Activated naive CD4-positive, alpha-beta T cell treated with anti-CD3 and anti-CD28 coated beads, Interleukin-2, amount 50 U/mL, for 24 hours (primary cell): ENCODE measurements around the gene HLA-F.

Experiments used
- H3K27ac Mint-ChIP-seq: one replicate; pipeline ENCODE4 v1.8.0; 2021; ENCODE audit warnings: mild to moderate bottlenecking, mixed read lengths
- H3K27me3 Mint-ChIP-seq: one replicate; pipeline ENCODE4 v1.8.0; 2021; ENCODE audit warnings: mixed read lengths
- H3K36me3 Mint-ChIP-seq: one replicate; pipeline ENCODE4 v1.8.0; 2021; ENCODE audit warnings: mixed read lengths
- H3K4me1 Mint-ChIP-seq: one replicate; pipeline ENCODE4 v1.8.0; 2021; ENCODE audit warnings: mixed read lengths
- H3K4me3 Mint-ChIP-seq: one replicate; pipeline ENCODE4 v1.8.0; 2021; ENCODE audit warnings: mild to moderate bottlenecking, mixed read lengths
- H3K9me3 Mint-ChIP-seq: one replicate; pipeline ENCODE4 v1.8.0; 2021; ENCODE audit warnings: mixed read lengths

Gene HLA-F

GRCh38 chr6:29708432-29709179, 14.6 kb upstream of the HLA-F start:
- no peaks in the 10 kb centered on the region for H3K36me3 Mint-ChIP-seq

GRCh38 chr6:29709188-29709587, 14.0 kb upstream of the HLA-F start:
- Mint-ChIP-seq H3K4me1 (peaks cover 81% of the 10 kb centered on the region), H3K27me3 (no peaks in the 10 kb centered on the region), H3K4me3 (peak overlapping the region; percentile 68), H3K36me3 (no peaks in the 10 kb centered on the region), H3K9me3 (no peaks in the 10 kb centered on the region), H3K27ac (peak overlapping the region; percentile 1)

More at GRCh38 chr6:29708432-29709179, 14.6 kb upstream of the HLA-F start:
- Mint-ChIP-seq H3K4me1 (peaks cover 81% of the 10 kb centered on the region), H3K9me3 (no peaks in the 10 kb centered on the region), H3K27me3 (no peaks in the 10 kb centered on the region), H3K4me3 (peak overlapping the region; percentile 68), H3K27ac (peak overlapping the region; percentile 81)

- Mint-ChIP-seq H3K27ac (peak overlapping the region; percentile 5), H3K9me3 (no peaks in the 10 kb centered on the region), H3K36me3 (no peaks in the 10 kb centered on the region), H3K4me3 (no peak overlapping the region), H3K27me3 (no peaks in the 10 kb centered on the region), H3K4me1 (peaks cover 84% of the 10 kb centered on the region)
Measured at GRCh38 chr6:29710281-29710941, 12.8 kb upstream of the HLA-F start.

GRCh38 chr6:29720863-29721262, 2.4 kb upstream of the HLA-F start:
- Mint-ChIP-seq H3K27ac (no peak overlapping the region), H3K9me3 (no peaks in the 10 kb centered on the region), H3K4me3 (no peak overlapping the region), H3K4me1 (peaks cover 34% of the 10 kb centered on the region), H3K36me3 (peaks cover 7% of the 10 kb centered on the region), H3K27me3 (no peaks in the 10 kb centered on the region)

GRCh38 chr6:29723666-29724588, 693 bp downstream of the HLA-F start:
- Mint-ChIP-seq H3K9me3 (no peaks in the 10 kb centered on the region), H3K4me3 (peak overlapping the region; percentile 95), H3K27me3 (no peaks in the 10 kb centered on the region), H3K27ac (peak overlapping the region; percentile 95), H3K36me3 (peaks cover 22% of the 10 kb centered on the region), H3K4me1 (peaks cover 65% of the 10 kb centered on the region)

- no peaks in the 10 kb centered on the region for H3K27me3 Mint-ChIP-seq
- H3K4me3 Mint-ChIP-seq, result peak overlapping the region; percentile 95
- H3K27ac Mint-ChIP-seq, result peak overlapping the region; percentile 79
- peaks cover 22% of the 10 kb centered on the region for H3K36me3 Mint-ChIP-seq
- no peaks in the 10 kb centered on the region for H3K9me3 Mint-ChIP-seq
- peaks cover 77% of the 10 kb centered on the region for H3K4me1 Mint-ChIP-seq
Measured at GRCh38 chr6:29724937-29725869, 2.0 kb downstream of the HLA-F start.

GRCh38 chr6:29726001-29726400, 2.8 kb downstream of the HLA-F start:
- Mint-ChIP-seq H3K27me3 (no peaks in the 10 kb centered on the region), H3K27ac (peak overlapping the region; percentile 56), H3K4me3 (peak overlapping the region; percentile 95), H3K4me1 (peaks cover 85% of the 10 kb centered on the region), H3K36me3 (peaks cover 22% of the 10 kb centered on the region), H3K9me3 (no peaks in the 10 kb centered on the region)

- Mint-ChIP-seq H3K27ac (peak overlapping the region; percentile 23), H3K36me3 (peaks cover 22% of the 10 kb centered on the region), H3K4me1 (peaks cover 85% of the 10 kb centered on the region), H3K27me3 (no peaks in the 10 kb centered on the region), H3K9me3 (no peaks in the 10 kb centered on the region), H3K4me3 (peak overlapping the region; percentile 95)
Measured at GRCh38 chr6:29726571-29727194, 3.4 kb downstream of the HLA-F start.

GRCh38 chr6:29727637-29728036, 4.4 kb downstream of the HLA-F start:
- peak overlapping the region; percentile 37 for H3K27ac Mint-ChIP-seq
- peaks cover 22% of the 10 kb centered on the region for H3K36me3 Mint-ChIP-seq
- peak overlapping the region; percentile 61 for H3K4me3 Mint-ChIP-seq
- H3K4me1 Mint-ChIP-seq, result peaks cover 80% of the 10 kb centered on the region
- H3K9me3 Mint-ChIP-seq, result no peaks in the 10 kb centered on the region
- no peaks in the 10 kb centered on the region for H3K27me3 Mint-ChIP-seq

GRCh38 chr6:29728173-29728874, 5.1 kb downstream of the HLA-F start:
- Mint-ChIP-seq H3K27ac (peak overlapping the region; percentile 37), H3K36me3 (peaks cover 22% of the 10 kb centered on the region), H3K4me3 (peak overlapping the region; percentile 28), H3K27me3 (no peaks in the 10 kb centered on the region), H3K4me1 (peaks cover 79% of the 10 kb centered on the region), H3K9me3 (no peaks in the 10 kb centered on the region)

- Mint-ChIP-seq H3K4me3 (no peak overlapping the region), H3K9me3 (no peaks in the 10 kb centered on the region), H3K27me3 (no peaks in the 10 kb centered on the region), H3K4me1 (peaks cover 80% of the 10 kb centered on the region), H3K36me3 (peaks cover 22% of the 10 kb centered on the region), H3K27ac (peak overlapping the region; percentile 51)
Measured at GRCh38 chr6:29728875-29729270, 5.6 kb downstream of the HLA-F start.

GRCh38 chr6:29729774-29730328, 6.6 kb downstream of the HLA-F start:
- Mint-ChIP-seq H3K27me3 (no peaks in the 10 kb centered on the region), H3K36me3 (peaks cover 18% of the 10 kb centered on the region), H3K27ac (no peak overlapping the region), H3K4me3 (no peak overlapping the region), H3K4me1 (peaks cover 81% of the 10 kb centered on the region), H3K9me3 (no peaks in the 10 kb centered on the region)

GRCh38 chr6:29730575-29731126, 7.4 kb downstream of the HLA-F start:
- Mint-ChIP-seq H3K4me1 (peaks cover 74% of the 10 kb centered on the region), H3K36me3 (peaks cover 17% of the 10 kb centered on the region), H3K27me3 (no peaks in the 10 kb centered on the region), H3K27ac (peak overlapping the region; percentile 81), H3K9me3 (no peaks in the 10 kb centered on the region), H3K4me3 (no peak overlapping the region)
